Measurements from ENCODE around the gene TOMM34. TPM values are rescaled to one million over a fixed set of nuclear protein-coding genes. Genes with fewer than 3 reads are reported as not detected.

TOMM34 gene
- total and polyA plus RNA-seq, 8 donors, result 18.1 to 26.8 (median 24.0) TPM

DNA sequence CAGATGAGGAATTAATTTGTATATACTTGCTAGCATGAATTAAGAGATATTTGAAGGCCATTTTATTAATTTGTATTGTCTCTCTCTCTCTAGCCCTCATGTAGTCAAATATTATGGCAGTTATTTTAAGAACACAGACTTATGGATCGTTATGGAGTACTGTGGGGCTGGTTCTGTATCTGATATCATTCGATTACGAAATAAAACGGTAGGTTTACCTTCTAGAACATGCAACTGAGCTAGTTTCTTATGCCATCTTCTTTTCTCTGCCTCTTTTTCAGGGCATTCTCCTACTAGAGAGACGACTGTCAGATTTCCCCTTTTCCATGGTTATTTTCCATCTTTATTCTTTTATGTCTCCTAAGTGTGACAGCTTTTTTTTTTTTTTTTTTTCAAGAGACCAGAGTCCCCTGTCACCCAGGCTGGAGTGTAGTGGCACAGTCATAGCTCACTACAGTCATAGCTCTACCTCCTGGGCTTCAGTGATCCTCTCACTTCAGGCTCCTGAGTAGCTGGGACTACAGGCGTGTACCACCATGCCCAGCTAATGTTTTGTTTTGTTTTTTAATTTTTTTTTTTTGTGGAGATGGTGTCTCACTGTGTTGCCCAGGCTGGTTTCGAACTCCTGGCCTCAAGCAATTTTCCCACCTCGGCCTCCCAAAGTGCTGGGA lies 21.7 kb upstream of the TOMM34 start:
- Histone ChIP-seq H3K36me3 (peaks cover 0 to 71% of the 10 kb centered on the region in 2 donors), H3K4me1 (peaks cover 0 to 49% of the 10 kb centered on the region in 2 donors), H3K27me3 (no peaks in the 10 kb centered on the region), H3K4me3 (no peak overlapping the region), H3K9me3 (no peaks in the 10 kb centered on the region), H3K27ac (no peak overlapping the region)
- ATAC-seq (no peak), DNase-seq (no peak)
- TF ChIP-seq, protein P1, sequence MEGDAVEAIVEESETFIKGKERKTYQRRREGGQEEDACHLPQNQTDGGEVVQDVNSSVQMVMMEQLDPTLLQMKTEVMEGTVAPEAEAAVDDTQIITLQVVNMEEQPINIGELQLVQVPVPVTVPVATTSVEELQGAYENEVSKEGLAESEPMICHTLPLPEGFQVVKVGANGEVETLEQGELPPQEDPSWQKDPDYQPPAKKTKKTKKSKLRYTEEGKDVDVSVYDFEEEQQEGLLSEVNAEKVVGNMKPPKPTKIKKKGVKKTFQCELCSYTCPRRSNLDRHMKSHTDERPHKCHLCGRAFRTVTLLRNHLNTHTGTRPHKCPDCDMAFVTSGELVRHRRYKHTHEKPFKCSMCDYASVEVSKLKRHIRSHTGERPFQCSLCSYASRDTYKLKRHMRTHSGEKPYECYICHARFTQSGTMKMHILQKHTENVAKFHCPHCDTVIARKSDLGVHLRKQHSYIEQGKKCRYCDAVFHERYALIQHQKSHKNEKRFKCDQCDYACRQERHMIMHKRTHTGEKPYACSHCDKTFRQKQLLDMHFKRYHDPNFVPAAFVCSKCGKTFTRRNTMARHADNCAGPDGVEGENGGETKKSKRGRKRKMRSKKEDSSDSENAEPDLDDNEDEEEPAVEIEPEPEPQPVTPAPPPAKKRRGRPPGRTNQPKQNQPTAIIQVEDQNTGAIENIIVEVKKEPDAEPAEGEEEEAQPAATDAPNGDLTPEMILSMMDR (IDR thresholded peaks at IDR 0.05), result no peak
- intact Hi-C loops (cut with DNase I), result no loop called here

DNA sequence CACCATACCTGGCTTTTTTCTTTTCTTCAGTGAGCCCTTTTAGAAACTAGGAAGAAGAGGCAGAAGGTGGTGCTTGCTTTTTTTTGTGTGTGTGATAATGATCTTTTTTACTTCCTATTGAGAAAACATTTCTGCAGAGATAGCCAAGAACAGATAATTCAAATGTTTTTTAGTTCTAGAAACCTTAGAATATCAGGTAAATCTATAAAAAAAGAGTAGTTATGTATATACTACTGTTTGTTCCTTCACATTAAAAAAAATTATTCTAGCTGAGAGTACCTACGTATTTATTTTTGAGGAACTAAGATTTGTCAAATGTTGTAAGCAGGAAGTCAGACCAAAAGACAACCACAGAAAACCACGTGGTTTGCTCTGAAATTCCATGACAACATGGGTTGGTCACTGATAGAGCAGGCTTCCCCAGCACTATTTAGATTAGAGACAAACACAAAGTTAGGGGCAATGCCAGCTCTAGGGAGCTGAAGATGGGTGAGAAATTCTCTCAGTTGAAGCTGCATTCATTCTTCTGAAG lies 19.0 kb upstream of the TOMM34 start:
- Histone ChIP-seq H3K27ac (peak overlapping the region; percentile 84 to 94), H3K9me3 (no peaks in the 10 kb centered on the region), H3K4me1 (peaks cover 0 to 38% of the 10 kb centered on the region in 2 donors), H3K27me3 (no peaks in the 10 kb centered on the region), H3K36me3 (peaks cover 3 to 78% of the 10 kb centered on the region in 2 donors), H3K4me3 (no peak overlapping the region)
- ATAC-seq, result peak; percentile 84
- DNase-seq, result no peak
- intact Hi-C loops (cut with DNase I), result no loop called here
- TF ChIP-seq, protein P1 (IDR thresholded peaks at IDR 0.05), result no peak

- H3K27me3 ChIP-seq, result no peaks in the 10 kb centered on the region
- H3K27ac ChIP-seq, result peak overlapping the region in 1 of 2 donors; percentile 94
- peaks cover 0 to 31% of the 10 kb centered on the region in 2 donors for H3K4me1 ChIP-seq
- ATAC-seq (no peak), DNase-seq (no peak)
- no peak overlapping the region for H3K4me3 ChIP-seq
- peaks cover 3 to 82% of the 10 kb centered on the region in 2 donors for H3K36me3 ChIP-seq
- no peaks in the 10 kb centered on the region for H3K9me3 ChIP-seq
- TF ChIP-seq, protein P1 (IDR thresholded peaks at IDR 0.05), result no peak
- intact Hi-C loops (cut with DNase I), result no loop called here
Measured at GRCh38 chr20:44976698-44977097, 16.5 kb upstream of the TOMM34 start.

- Histone ChIP-seq H3K27me3 (no peaks in the 10 kb centered on the region), H3K36me3 (peaks cover 3 to 52% of the 10 kb centered on the region in 2 donors), H3K27ac (peak overlapping the region in 1 of 2 donors; percentile 37), H3K4me1 (peaks cover 7 to 40% of the 10 kb centered on the region in 2 donors), H3K4me3 (no peak overlapping the region), H3K9me3 (no peaks in the 10 kb centered on the region)
- TF ChIP-seq, protein P1 (IDR thresholded peaks at IDR 0.05), result no peak
- no peak for ATAC-seq
- no peak for DNase-seq
- intact Hi-C loops (cut with DNase I), result no loop called here
Measured at GRCh38 chr20:44973053-44973452, 12.9 kb upstream of the TOMM34 start.

DNA sequence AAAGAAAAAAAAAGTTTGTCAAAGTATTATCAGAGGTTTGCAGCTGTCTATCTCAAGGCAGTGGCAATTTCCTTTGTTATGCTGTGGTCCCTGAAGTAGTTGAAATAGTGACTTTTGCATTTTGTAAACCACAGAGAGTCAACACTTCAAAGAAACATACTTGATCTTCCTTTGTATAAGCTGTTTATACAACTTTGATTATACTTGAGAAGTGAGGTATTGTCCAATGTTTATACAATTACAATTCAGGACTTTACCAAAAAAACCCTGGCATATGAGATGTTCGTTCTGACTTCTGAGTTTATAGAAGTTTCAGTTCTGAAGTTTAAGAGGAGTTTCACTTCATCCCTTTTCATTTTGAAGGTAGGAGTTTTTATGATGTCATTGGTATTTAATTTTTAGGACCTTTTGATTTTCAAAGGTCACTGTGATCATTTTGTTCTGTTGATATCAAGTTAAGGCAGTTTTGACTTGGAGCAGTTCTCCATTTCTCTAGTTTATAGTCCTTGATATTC lies 10.1 kb upstream of the TOMM34 start:
- DNase-seq, result no peak

More for the DNA sequence above, 10.1 kb upstream of the TOMM34 start:
- TF ChIP-seq, protein P1 (IDR thresholded peaks at IDR 0.05), result no peak
- ATAC-seq, result no peak
- H3K27me3 ChIP-seq, result no peaks in the 10 kb centered on the region
- intact Hi-C loops (cut with DNase I), result no loop called here
- peak overlapping the region in 1 of 2 donors; percentile 12 for H3K4me3 ChIP-seq
- H3K4me1 ChIP-seq, result peaks cover 16 to 52% of the 10 kb centered on the region in 2 donors
- peak overlapping the region; percentile 62 to 93 for H3K27ac ChIP-seq
- peaks cover 3 to 34% of the 10 kb centered on the region in 2 donors for H3K36me3 ChIP-seq
- no peaks in the 10 kb centered on the region for H3K9me3 ChIP-seq
